CD14-positive monocyte (primary cell): ENCODE results near the gene SNX8. TPM values are rescaled to one million over a fixed set of nuclear protein-coding genes. Genes with fewer than 3 reads are reported as not detected.
A peak's percentile ranks its signal among the peaks of the same experiment; 100 is the strongest.

Source experiments
- DNase-seq, 3 donors: peaks; one replicate each; pipeline ENCODE4 v3.0.0-alpha.2; 2011 to 2022
- H2AFZ ChIP-seq: 2 replicates; pipeline ENCODE4 v1.6.0; 2012; ENCODE audit warnings: mild to moderate bottlenecking, low read depth, low read length, inconsistent platforms; ENCODE audit not compliant: insufficient read depth, poor library complexity, severe bottlenecking
- H3K27ac ChIP-seq, 2 donors: 1 replicate in 1 of 2; 2 replicates in 1 of 2; pipeline ENCODE4 v1.5.1; 2012 to 2013; ENCODE audit warnings: low read length in 2 of 2, control low read depth in 1 of 2, inconsistent platforms in 1 of 2, low read depth in 1 of 2, mild to moderate bottlenecking in 1 of 2
- H3K27me3 ChIP-seq, 2 donors: one replicate each; pipeline versions ENCODE4 v1.6.0 to v1.6.1; 2011 to 2013; ENCODE audit warnings: low read length in 2 of 2; ENCODE audit not compliant: control insufficient read depth in 2 of 2, insufficient read depth in 2 of 2
- H3K36me3 ChIP-seq, 2 donors: replicated peaks in 1 of 2; 1 replicate in 1 of 2; 2 replicates in 1 of 2; pipeline versions ENCODE4 v1.5.1 to v1.6.1; 2012 to 2013; ENCODE audit warnings: low read length in 2 of 2, control low read depth in 1 of 2, inconsistent platforms in 1 of 2, mild to moderate bottlenecking in 1 of 2; ENCODE audit not compliant: insufficient read depth in 2 of 2, control insufficient read depth in 1 of 2
- H3K4me1 ChIP-seq, 2 donors: 1 replicate in 1 of 2; 2 replicates in 1 of 2; pipeline versions ENCODE4 v1.5.1 to v1.6.1; 2012 to 2013; ENCODE audit warnings: low read length in 2 of 2, control low read depth in 1 of 2, inconsistent platforms in 1 of 2, mild to moderate bottlenecking in 1 of 2, moderate library complexity in 1 of 2; ENCODE audit not compliant: insufficient read depth in 2 of 2, control insufficient read depth in 1 of 2
- H3K4me2 ChIP-seq: replicated peaks from 2 replicates; pipeline ENCODE3; 2012; ENCODE audit warnings: low read length, moderate library complexity, mild to moderate bottlenecking; ENCODE audit not compliant: poor library complexity, severe bottlenecking; ENCODE audit errors: extremely low read depth
- H3K4me3 ChIP-seq, 3 experiments: fragments of 200-600 bp in 1 of 3; sonication (generic) in 1 of 3; replicated peaks in 1 of 3; 1 replicate in 2 of 3; 2 replicates in 1 of 3; pipeline ENCODE4 v1.5.1; 2011 to 2013; ENCODE audit warnings: low read length in 3 of 3, mild to moderate bottlenecking in 3 of 3, control low read depth in 2 of 3, low read depth in 2 of 3, inconsistent platforms in 1 of 3, moderate library complexity in 1 of 3
- H3K79me2 ChIP-seq: 2 replicates; pipeline ENCODE4 v1.6.0; 2012; ENCODE audit warnings: mild to moderate bottlenecking, control low read depth, inconsistent platforms, low read length, moderate library complexity; ENCODE audit not compliant: insufficient read depth
- H3K9ac ChIP-seq: 2 replicates; pipeline ENCODE4 v1.6.0; 2017; ENCODE audit warnings: low read length, mild to moderate bottlenecking; ENCODE audit not compliant: insufficient read depth, poor library complexity, severe bottlenecking
- H3K9me3 ChIP-seq, 2 donors: replicated peaks in 1 of 2; 1 replicate in 1 of 2; 2 replicates in 1 of 2; pipeline versions ENCODE4 v1.5.1 to v1.6.1; 2012 to 2013; ENCODE audit warnings: low read length in 2 of 2, control low read depth in 1 of 2; ENCODE audit not compliant: control insufficient read depth in 1 of 2, insufficient read depth in 1 of 2
- H4K20me1 ChIP-seq: 2 replicates; pipeline ENCODE4 v1.6.0; 2012; ENCODE audit warnings: mild to moderate bottlenecking, low read length, control low read depth, moderate library complexity; ENCODE audit not compliant: insufficient read depth
- H3K27ac Mint-ChIP-seq, 7 donors: one replicate each; pipeline ENCODE4 v1.8.0; 2020; ENCODE audit warnings: mild to moderate bottlenecking in 7 of 7, mixed read lengths in 7 of 7, moderate library complexity in 6 of 7, inconsistent platforms in 2 of 7
- H3K27me3 Mint-ChIP-seq, 3 donors: one replicate each; pipeline ENCODE4 v1.8.0; 2021 to 2022; ENCODE audit warnings: low read depth in 3 of 3, mild to moderate bottlenecking in 3 of 3, mixed read lengths in 3 of 3, moderate library complexity in 3 of 3, inconsistent platforms in 1 of 3
- H3K36me3 Mint-ChIP-seq, 2 donors: one replicate each; pipeline ENCODE4 v1.8.0; 2020; ENCODE audit warnings: mixed read lengths in 2 of 2, inconsistent platforms in 1 of 2, mild to moderate bottlenecking in 1 of 2
- H3K4me1 Mint-ChIP-seq: one replicate; pipeline ENCODE4 v1.8.0; 2020; ENCODE audit warnings: mild to moderate bottlenecking, mixed read lengths
- H3K4me3 Mint-ChIP-seq, 2 donors: one replicate each; pipeline ENCODE4 v1.8.0; 2020; ENCODE audit warnings: mild to moderate bottlenecking in 2 of 2, mixed read lengths in 2 of 2, moderate library complexity in 1 of 2
- H3K9me3 Mint-ChIP-seq, 7 donors: one replicate each; pipeline ENCODE4 v1.8.0; 2020 to 2022; ENCODE audit warnings: mixed read lengths in 7 of 7, mild to moderate bottlenecking in 6 of 7, moderate library complexity in 6 of 7, inconsistent platforms in 2 of 7
- WGBS: methylation state at CpG from one replicate; pipeline ENCODE4 v1.1.5; 2013; ENCODE audit warnings: missing lambda C conversion rate; ENCODE audit not compliant: insufficient coverage; 5-methylcytosine and 5-hydroxymethylcytosine counted together
- intact Hi-C, 2 donors: fragments of 100-400 bp; cut with micrococcal nuclease; formaldehyde crosslinking; loops; one replicate each; pipeline versions ENCODE4 v1.15.0 to v1.15.1; 2023
- polyA plus RNA-seq, 3 donors: library from polyadenylated mRNA; depleted of rRNA in 1 of 3; unstranded in 2 of 3; stranded (reverse) in 1 of 3; fragments of 300-500 nt in 2 of 3; fragments of >200 nt in 1 of 3; fragmentation: Illumina TruSeq in 2 of 3; gene quantifications; 1 replicate in 2 of 3; 2 replicates in 1 of 3; pipeline ENCODE4 v1.2.3, GENCODE V29; 2012 to 2021
- TF ChIP-seq, protein P1 (sequence below): fragments of 200-600 bp; IDR thresholded peaks from one replicate; pipeline ENCODE4 v1.8.0; 2022; ENCODE audit warnings: antibody characterized with exemption, mild to moderate bottlenecking

Gene SNX8
- polyA plus RNA-seq, 3 donors = 15.4 to 43.7 (median 41.9) TPM

DNA sequence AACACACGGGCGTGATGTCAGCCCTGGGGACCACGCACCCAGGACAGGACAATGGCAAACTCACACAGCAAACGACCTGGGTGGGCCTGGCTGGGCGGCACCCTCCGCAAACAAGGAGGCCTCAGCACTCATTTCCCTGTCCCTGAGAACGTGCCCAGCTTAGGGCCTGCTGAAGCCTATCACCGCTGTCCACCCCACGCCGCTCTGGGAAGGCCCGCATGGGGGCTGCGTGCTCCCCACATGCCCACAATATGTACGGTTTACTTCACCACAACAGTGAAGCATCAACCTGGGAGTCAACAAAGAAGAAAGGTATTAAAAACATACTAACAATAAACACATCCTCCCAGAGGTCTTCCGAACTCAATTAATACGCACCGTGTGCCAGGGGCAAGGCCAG is 93.7 kb downstream of the SNX8 start:
- Mint-ChIP-seq H3K9me3 (peaks cover 0 to 2% (median 0%) of the 10 kb centered on the region in 7 donors), H3K36me3 (peaks cover 88 to 98% of the 10 kb centered on the region in 2 donors), H3K4me1 (no peaks in the 10 kb centered on the region), H3K27me3 (peaks cover 0 to 3% (median 0%) of the 10 kb centered on the region in 3 donors), H3K4me3 (no peak overlapping the region), H3K27ac (no peak overlapping the region)
- Histone ChIP-seq H3K9me3 (no peaks in the 10 kb centered on the region), H3K4me1 (no peaks in the 10 kb centered on the region), H4K20me1 (peaks cover 9% of the 10 kb centered on the region), H3K4me2 (no peak overlapping the region), H3K9ac (no peak overlapping the region), H3K36me3 (peaks cover 86 to 100% of the 10 kb centered on the region in 2 donors), H3K79me2 (no peaks in the 10 kb centered on the region), H3K27me3 (no peaks in the 10 kb centered on the region), H3K4me3 (no peak overlapping the region), H3K27ac (no peak overlapping the region), H2AFZ (no peak overlapping the region)
- intact Hi-C loops = no loop called here
- over 99% methylated on average over 13 of the region's 16 CpGs for WGBS
- no peak for DNase-seq
- TF ChIP-seq, protein P1, sequence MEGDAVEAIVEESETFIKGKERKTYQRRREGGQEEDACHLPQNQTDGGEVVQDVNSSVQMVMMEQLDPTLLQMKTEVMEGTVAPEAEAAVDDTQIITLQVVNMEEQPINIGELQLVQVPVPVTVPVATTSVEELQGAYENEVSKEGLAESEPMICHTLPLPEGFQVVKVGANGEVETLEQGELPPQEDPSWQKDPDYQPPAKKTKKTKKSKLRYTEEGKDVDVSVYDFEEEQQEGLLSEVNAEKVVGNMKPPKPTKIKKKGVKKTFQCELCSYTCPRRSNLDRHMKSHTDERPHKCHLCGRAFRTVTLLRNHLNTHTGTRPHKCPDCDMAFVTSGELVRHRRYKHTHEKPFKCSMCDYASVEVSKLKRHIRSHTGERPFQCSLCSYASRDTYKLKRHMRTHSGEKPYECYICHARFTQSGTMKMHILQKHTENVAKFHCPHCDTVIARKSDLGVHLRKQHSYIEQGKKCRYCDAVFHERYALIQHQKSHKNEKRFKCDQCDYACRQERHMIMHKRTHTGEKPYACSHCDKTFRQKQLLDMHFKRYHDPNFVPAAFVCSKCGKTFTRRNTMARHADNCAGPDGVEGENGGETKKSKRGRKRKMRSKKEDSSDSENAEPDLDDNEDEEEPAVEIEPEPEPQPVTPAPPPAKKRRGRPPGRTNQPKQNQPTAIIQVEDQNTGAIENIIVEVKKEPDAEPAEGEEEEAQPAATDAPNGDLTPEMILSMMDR = no peak

- WGBS = 97% methylated on average over 14 of the region's 19 CpGs
- Histone ChIP-seq H3K27me3 (no peaks in the 10 kb centered on the region), H3K79me2 (no peaks in the 10 kb centered on the region), H3K4me2 (no peak overlapping the region), H4K20me1 (peaks cover 9% of the 10 kb centered on the region), H2AFZ (no peak overlapping the region), H3K36me3 (peaks cover 86 to 100% of the 10 kb centered on the region in 2 donors), H3K4me3 (no peak overlapping the region), H3K9ac (no peak overlapping the region), H3K4me1 (no peaks in the 10 kb centered on the region), H3K27ac (no peak overlapping the region), H3K9me3 (no peaks in the 10 kb centered on the region)
- Mint-ChIP-seq H3K4me1 (no peaks in the 10 kb centered on the region), H3K36me3 (peaks cover 89 to 98% of the 10 kb centered on the region in 2 donors), H3K4me3 (no peak overlapping the region), H3K27me3 (peaks cover 0 to 3% (median 0%) of the 10 kb centered on the region in 3 donors), H3K27ac (peak overlapping the region in 1 of 7 donors; percentile 69), H3K9me3 (peaks cover 0 to 2% (median 0%) of the 10 kb centered on the region in 7 donors)
- TF ChIP-seq, protein P1 = no peak
- intact Hi-C loops = no loop called here
- DNase-seq = no peak
These were observed 94.2 kb downstream of the SNX8 start for GRCh38 chr7:2220030-2220429.
